H1 (cell line): ENCODE data around the gene PSMC4.

ENCODE experiments used
- EP300 ChIP-seq, 2 experiments: IDR thresholded peaks; 1 replicate in 1 of 2; 2 replicates in 1 of 2; pipeline ENCODE4 v1.6.1; 2011 to 2012; ENCODE audit warnings: low read depth in 2 of 2, low read length in 2 of 2, mild to moderate bottlenecking in 2 of 2, borderline replicate concordance in 1 of 2, inconsistent platforms in 1 of 2, moderate library complexity in 1 of 2
- POLR2AphosphoS5 ChIP-seq: IDR thresholded peaks from 2 replicates; pipeline ENCODE4 v1.6.1; 2011; ENCODE audit warnings: low read depth, low read length

- no peak for TF ChIP-seq EP300 (IDR thresholded peaks at IDR 0.05; ENCODE audit: borderline replicate concordance in 1 of 2, low read depth in 2 of 2, low read length in 2 of 2)
- TF ChIP-seq POLR2AphosphoS5 = no peak
These were observed 543 bp downstream of the PSMC4 start for GRCh38 chr19:39971380-39972035.
